Embryonic facial prominence (tissue), 1 donor: ENCODE data around the gene SLC41A3.
A peak's percentile ranks its signal among the peaks of the same experiment; 100 is the strongest.
"Not testable (repeated sequence)": the region's sequence is repeated elsewhere in the genome, so short reads cannot be mapped to it uniquely, and the experiment has no call there.

Experiments used
- DNase-seq: peaks from one replicate; pipeline ENCODE4 v3.0.0-alpha.2; 2016; ENCODE audit errors: extremely low spot score

Gene SLC41A3

DNA sequence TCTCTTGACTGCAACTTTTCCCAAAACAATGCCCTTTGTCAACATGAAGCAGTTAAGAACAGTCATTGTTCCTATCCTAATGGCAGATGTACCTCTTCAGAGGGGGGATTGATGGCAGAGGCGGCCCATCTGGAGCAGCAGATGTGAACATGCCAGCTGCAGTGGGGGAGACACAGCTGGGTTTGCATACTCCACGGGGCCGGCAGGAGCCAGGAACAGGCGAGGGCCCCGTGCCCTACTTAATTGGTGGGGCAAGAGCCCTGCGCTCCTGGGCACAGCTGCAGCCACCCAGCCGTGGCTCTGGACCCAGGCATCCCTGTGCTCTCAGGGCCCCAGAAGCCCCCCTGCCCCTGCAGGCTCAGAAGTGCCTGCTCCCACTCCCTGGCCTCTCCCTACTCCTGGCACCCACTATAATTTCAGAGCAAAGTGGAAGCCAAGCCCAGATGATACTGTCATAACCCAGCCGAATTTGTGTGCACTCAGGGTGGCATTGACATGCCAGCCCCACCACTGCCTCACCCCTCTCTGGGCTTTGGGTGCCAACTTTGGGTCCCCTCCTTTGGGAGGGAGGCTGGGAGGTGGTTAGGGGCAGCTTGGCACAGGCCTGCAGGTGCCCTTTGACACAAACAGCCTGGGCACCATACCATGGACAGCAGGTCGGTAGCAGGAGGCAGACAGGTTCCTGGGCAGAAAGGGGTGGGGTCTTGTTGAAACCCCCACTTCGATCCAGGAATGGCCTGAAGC, 80.3 kb downstream of the SLC41A3 start:
- no peak for DNase-seq

DNA sequence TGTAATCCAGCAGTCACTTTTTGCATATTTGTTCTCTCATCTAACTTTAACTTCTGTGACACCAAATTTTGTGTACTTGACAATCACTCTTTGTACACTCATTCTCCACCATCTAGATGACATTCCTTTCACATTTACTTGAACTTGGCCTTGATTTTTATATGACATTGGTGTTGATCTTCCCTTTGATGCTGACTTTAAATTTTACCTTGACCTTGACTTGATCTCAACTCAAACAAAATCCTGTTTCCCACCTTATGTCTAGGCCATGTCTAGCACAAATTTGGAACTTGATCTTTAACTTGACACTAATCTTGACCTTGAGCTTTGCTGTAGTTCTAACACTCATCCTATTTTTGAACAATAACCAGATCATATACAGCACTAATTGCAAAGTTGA, 81.7 kb downstream of the SLC41A3 start:
- DNase-seq, result no peak

DNA sequence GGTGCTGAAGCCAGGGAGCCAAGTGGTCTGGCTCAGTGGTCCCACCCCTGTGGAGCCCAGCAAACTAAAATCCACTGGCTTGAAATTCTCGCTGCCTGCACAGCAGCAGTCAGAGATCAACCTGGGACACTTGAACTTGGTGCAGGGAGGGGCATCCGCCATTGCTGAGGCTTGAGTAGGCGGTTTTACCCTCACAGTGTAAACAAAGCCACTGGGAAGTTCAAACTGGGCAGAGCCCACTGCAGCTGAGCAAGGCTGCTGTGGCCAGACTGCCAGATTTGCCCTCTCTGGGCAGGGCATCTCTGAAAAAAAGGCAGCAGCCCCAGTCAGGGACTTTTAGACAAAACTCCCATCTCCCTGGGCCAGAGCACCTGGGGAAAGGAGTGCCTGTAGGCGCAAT, 87.2 kb downstream of the SLC41A3 start:
- not testable (repeated sequence) for DNase-seq

DNA sequence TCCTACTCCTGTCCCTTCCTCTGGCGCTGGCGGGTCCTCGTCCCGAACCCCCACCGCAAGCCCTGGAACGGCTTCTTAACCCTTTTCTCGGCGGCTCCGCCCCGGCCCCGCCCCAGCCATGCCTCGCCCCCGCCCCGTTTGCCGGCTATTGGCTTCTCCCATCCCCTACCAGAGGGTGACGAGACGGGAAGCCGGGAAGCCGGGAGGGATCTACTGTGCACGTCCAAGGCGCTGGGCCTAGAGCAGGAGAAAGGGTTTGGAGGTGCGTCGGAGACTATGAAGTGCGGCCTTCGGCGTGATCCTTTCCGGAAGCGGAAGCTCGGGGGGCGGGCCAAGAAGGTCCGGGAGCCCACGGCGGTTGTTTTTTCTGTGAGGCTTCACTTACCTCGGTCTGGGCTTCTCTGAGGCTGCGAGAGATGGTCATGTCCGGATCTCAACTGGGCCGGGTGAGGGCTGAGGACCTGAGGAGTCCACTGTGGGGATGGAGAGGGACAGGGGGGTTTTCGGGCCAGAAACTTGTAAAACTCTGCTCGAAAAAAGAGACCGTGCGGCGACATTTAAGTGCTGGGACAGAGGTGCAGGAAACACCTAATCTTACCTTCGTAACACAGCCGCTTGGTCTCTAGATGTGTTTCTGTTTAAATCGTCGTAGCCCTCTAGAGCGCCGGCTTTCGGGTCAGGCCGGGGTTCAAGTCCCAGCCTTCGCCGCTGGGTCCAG, 93.5 kb downstream of the SLC41A3 start:
- DNase-seq, result peak; percentile 85

DNA sequence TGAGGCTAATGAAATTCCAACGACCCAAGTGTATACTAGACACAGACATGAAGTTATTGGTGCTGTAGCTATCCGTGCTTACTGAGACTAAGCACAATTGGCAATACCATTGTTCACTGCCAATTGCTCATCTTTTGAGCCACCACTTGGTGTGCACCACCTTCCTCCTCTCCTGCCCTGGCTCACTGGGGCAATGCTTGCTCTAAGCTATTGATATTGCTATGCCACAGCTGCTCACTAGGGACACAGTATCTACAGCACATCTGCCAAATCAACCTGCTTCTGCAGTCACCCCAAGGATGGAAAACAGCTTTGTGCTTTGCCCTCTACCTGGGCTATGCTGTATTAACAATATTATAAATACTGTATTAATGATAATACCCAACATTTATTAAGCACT, 99.0 kb downstream of the SLC41A3 start:
- not testable (repeated sequence) for DNase-seq

DNA sequence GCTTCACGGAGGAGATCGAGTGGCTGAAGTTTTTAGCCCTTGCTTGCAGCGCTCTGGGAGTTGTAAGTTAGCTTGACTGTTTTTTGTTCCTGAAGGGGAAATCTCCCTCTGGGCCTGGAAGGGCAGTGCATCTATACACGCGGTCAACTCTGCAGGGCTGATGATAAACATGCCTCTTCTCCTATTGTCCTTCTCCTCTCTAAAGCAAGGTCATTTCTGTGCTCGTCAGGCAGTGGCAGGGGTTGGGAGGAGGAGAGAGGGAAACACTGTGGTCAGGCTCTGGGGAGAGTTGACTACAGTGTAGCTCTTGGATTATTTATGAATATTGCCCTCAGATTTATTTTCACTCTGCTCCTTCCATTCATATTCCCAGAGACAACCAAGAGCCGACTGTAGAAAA, 106.8 kb downstream of the SLC41A3 start:
- not testable (repeated sequence) for DNase-seq

DNA sequence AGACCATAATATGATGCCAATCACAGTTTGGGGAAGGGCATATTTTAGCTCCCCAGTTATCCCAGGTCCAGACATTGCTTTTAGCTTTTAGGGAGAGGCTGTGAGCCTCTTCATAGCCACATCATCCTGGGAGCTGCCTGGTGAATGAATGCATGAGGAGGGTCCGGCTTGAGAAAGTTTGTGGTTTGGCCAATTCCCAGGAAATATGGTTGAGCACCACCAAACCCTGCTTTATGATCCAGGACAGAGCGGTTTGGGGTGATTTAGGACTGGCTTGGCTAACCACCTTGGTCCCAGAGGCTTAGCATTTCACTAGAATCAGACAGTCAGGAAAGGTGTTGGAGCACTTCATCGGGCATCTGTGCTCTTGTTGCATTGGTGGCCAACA, 107.9 kb downstream of the SLC41A3 start:
- not testable (repeated sequence) for DNase-seq

DNA sequence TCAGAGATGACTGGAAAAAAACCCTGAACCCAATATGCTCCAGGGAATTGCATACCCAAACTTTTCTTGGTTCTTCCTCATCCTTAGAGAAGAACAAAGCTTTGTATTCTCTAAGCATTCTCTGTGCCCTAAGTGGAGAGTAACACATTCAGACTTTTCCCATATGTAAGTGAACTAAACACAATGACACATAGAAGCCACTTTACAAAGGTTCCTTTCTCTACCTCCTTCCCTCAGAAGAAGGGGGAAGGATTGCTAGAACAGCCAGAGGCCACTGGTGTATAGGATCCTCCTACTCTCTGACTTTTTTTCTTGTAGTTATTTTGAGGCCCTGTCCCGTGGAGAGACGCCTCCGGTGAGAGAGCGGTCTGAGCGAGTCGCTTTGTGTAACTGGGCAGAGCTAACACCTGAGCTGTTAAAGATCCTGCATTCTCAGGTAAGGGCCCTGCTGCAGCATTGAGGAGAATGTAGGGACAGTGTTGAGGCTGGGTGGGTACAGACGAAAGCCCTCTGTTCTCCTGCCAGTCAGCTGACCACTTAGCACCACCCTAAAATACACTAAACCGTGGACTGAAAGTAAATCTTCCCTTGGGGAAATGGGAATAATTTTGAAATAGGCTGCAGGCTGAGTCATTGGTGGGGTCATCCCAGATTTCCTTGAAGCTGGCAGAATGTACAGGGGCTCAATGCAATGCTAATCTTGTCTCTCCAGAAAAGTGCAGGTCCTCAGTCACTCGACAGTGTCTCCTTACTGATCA, 108.5 kb downstream of the SLC41A3 start:
- not testable (repeated sequence) for DNase-seq

DNA sequence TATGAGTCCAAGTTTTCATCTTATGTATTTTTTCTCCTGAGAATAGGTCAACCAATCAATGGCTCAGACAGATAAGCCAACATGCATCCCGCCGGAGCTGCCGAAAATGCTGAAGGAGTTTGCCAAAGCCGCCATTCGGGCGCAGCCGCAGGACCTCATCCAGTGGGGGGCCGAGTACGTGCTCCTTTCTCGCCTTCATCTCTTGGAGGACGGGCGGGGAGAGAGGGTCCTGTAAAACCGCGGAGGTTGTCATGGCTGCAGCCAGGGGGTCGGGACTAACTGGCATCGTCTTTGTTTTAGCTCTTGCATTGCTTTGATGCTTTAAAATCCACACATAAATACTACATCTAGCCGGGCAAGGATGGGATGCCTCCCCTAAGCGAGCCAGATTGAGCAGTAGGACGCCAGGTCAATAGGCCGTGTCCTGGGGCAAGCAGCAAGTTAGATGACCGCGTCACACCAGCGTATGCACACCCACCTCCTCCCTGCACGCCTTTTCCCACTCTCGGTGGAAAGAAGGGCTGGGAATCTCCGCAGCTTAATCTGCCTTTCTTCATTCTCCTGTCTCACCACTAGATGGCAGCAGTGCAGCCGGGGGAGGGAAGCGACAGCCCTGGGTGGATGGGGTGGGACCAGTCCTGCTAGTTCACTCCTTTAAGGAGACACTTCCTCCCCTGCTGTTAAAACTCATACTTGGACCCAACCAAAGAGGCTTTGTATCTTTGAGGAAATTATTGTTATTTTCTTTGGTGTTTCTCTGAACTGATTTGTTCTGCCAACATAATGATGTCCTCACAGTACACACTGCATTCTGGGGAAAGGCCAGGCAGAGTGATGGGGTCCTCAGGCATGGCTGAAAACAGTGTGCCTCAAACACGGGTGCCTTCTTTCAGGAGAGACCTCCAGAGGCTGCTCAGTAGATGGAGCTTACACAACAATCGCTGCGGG, 111.7 kb downstream of the SLC41A3 start:
- DNase-seq, result not testable (repeated sequence)

DNA sequence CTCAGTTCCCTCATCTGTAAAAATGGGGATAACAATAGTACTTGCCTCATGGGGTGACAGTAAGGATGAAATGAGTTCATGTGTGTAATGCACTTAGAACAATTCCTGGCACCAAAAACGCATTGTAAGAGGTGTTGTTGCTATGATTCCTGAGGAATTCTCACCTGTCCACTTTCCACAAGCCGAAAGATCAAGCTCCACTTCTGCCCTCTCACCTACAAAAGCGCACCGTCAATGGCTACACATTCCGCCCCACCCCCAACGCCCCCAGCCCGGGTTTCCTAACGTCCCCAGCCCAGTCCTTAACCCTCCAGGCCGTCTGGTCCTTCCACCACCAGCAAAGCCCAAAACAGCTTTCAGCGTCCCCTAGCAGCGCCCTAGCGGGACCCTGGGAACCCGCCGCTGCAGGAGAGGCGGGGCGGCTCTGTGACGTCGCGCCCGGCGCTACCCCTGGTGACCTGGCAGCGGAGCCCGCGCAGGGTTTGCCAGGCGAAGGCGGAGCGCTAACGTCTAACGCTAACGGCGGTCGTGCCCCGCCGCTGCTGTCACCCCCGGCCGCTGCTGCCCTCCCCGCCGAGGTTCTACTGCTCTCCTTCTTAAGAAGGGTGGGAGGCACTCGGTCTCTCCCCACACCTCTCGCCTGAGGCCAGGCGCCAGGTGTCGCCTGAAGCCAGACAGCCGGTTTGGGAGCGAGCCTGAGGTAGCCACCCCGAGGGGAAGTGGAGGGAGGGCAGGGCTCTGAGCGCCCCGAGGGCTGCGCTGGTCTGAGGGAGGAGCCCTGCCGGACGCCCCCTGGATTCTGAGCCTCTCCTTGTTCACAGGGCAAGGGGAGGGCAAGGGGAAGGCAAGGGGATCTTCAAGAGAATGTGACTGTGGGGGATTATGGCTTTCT, 115.0 kb downstream of the SLC41A3 start, which contains the start of gene ROPN1B:
TSS of gene ROPN1B (plus strand) at position 478 of the 892 bp plus-strand sequence. CDS start 2,877 bp downstream, outside the sequence.
- not testable (repeated sequence) for DNase-seq

DNA sequence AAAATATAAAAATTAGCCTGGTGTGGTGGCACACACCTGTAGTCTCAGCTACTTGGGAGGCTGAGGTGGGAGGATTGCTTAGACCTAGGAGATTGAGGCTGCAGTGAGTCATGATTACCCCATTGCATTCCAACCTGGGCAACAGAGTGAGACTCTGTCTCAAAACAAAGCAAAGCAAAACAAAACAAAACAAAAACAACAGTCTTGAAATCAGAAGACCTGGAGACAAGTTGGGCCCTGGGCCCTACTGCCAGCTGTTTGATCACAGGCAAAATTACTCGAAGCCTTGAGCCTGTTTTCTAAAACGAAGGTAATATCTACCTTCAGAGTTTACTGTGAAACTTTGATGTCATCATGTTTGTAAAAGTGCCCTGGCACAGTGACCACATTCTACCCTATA, 115.8 kb downstream of the SLC41A3 start:
- not testable (repeated sequence) for DNase-seq

DNA sequence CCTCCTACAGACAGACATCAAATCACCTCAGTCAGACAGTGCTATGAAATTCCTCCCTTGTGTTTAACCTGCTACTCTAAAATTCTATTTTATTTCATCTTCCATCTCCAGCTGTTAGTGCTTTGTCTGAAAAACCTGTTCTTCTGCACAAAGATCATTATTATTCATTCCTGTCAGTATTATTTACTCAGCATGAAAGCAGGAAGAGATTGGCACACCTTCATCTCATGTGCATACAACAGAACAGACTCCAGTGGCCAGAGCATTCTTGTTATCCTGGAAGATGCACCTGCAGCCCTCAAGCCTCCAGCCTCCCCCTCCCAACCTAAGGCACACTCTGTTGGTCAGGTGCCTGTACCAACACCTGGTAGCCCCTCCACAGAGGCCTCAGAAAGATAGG, 116.8 kb downstream of the SLC41A3 start:
- no peak for DNase-seq

DNA sequence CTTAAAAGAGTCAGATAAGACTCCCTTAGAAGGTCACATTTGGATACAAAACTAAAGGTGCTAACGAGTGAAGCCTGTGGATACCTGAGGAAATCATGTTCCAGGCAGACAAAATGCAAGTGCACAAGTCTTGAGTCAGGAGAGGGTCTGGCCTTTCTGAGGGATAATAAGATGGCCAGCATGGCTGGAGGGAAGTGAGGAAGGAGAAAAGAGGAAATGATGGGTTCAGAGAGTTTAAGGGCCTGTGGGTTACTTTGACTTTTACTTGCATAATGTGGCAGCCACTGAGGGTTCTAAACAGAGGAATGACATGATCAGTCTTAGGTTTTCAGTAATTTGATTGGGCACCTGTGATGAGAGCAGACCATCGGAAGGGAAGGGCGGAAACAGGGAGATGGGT, 118.4 kb downstream of the SLC41A3 start:
- DNase-seq, result no peak

DNA sequence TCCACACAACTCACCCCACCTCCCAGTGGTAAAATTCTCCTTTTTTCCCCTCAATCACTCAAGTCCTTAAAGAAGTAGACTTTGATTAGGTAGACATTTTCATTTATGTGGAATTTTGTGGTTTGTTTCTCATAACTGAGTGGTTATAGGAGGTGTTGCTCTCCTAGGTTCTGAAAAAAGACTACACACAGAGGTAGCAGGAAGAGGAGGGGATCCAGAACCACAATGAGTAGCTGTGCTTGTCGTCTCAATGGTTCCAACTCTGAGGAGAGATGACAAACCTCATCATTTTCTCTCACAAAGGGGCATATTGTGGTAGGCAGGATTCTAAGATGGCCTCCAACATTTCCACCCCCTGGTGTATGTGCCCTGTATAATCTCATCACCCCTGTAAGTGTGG, 120.1 kb downstream of the SLC41A3 start:
- DNase-seq, result not testable (repeated sequence)

DNA sequence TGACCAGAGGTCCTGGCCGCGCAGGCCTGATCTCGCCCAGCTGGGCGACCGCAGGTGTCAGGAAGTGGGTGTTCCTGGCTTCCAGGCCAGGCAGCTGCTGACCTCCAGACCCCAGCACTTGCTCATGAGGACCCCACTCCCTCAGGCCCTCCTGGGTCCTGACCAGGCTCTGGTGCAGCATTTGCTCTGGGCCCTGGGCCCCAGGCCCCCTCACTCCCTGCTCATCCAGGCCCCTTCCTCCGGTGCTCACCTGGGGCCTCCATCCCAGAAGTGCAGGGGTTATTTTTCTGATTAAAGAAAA, 122.7 kb downstream of the SLC41A3 start:
- no peak for DNase-seq

DNA sequence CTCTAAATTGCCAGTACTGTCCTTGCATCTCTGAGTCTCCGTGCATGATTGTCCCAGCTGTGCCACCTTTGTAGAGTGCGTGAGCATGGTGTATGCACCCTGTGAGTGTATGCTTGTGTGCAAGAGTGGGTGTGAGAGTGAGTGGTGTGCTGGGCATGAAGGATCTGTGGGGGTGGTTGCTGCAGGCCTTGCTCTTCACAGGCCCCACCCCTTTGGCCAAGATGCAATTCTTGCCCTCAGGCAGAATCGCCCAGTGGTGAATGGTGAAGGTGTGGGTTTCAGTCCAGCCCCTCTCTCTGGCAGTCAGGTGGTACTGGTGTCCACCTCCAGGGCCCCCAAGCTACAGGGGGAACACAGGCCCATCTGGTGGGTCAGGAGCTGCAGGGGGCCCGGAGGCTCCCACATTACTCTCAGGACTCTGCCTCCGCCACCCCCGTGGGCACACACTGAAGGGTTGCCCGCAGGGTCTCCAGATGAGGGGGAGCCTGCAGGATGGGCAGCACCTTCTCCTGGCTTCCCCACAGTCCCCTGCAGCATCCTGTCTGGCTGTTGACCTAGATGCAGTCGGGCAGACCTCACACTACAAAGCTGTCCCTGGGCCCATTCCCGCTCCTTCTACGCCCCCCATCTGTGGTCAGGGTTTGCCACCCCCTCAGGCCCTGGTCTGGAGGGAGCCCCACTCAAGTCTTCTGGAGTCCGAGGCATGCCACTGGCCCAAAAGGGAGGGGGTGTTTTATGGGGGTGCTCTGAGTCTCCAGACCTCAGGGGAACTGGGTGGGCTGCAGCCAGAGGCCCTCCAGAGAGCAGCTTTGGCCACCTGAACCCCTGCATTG, 123.3 kb downstream of the SLC41A3 start:
- no peak for DNase-seq

DNA sequence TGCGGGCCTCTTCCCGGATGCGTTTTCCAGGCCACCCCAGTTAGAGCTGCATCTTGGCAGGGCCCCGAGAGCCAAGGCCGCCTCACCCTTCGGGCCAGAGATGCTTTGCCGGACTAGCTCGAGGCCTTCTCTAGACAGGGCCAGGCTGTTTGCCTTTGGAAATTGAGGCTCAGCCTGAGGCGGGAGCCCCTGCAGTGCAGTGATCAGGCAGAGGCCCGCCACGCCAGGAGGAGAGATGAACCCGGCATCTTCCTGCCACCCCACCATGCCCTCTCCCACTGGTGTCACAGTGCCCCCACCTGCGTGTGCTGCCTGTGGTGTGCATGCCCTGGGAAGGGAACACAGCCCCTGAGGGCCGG, 123.9 kb downstream of the SLC41A3 start:
- DNase-seq, result no peak

DNA sequence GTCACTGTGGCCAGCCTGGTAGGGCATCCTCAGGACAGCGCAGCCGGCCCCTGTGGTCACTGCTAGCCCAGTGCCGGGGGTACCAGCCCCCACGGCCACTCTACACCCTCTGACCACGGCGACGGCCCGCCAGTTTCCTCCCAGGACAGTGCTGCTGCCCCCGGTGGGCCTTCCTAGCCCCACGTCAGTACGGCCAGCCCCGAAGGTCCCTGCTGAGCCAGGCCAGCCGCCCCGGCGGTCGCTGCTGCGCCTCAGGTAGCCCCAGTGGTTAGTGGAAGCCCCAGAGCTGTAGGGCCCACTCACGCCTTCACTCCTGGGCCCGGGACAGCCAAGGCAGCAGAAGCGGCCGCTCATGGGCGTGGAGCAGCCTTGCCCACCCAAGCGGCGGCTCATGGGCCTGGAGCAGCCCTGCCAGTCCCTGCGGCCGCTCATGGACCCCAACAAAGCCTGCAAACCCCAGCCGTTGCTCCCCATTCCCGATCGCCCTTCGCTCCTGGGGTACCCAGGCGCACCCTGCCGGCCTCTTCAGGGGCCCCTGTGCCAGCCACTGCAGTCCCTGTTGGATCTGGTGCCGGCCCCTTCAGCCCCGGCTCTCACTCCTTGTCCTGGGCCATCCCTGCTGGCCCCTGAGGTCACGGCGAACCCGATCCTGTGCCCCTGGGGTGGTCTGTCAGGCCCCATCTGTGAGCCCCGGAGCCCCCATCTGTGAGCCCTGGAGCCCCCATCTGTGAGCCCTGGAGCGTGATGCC, 124.4 kb downstream of the SLC41A3 start:
- no peak for DNase-seq
